Astrocyte (in vitro differentiated cells and primary cell): ENCODE measurements around the gene ANGPTL4. TPM values are rescaled to one million over a fixed set of nuclear protein-coding genes. Genes with fewer than 3 reads are reported as not detected.
"Not testable (repeated sequence)": the region's sequence is repeated elsewhere in the genome, so short reads cannot be mapped to it uniquely, and the experiment has no call there.

Source experiments
- DNase-seq: peaks from one replicate; pipeline ENCODE4 v3.0.0-alpha.2; 2010; ENCODE audit warnings: low read depth
- FAIRE-seq: peaks from 2 replicates; lab custom pipeline; 2011; peaks lifted over from hg19 to GRCh38; lab: Jason Lieb, UNC
- H2AFZ ChIP-seq: 2 replicates; pipeline ENCODE4 v1.6.0; 2012; ENCODE audit warnings: low read depth, low read length, inconsistent platforms
- H3K27ac ChIP-seq: 2 replicates; pipeline ENCODE4 v1.5.1; 2011; ENCODE audit warnings: low read depth, low read length, inconsistent platforms
- H3K27me3 ChIP-seq: 2 replicates; pipeline ENCODE4 v1.6.0; 2011; ENCODE audit warnings: low read length, inconsistent platforms; ENCODE audit not compliant: insufficient read depth
- H3K36me3 ChIP-seq: 2 replicates; pipeline ENCODE4 v1.5.1; 2011; ENCODE audit warnings: low read length, inconsistent platforms; ENCODE audit not compliant: insufficient read depth
- H3K4me1 ChIP-seq: 2 replicates; pipeline ENCODE4 v1.5.1; 2011; ENCODE audit warnings: low read length, inconsistent platforms; ENCODE audit not compliant: insufficient read depth
- H3K4me2 ChIP-seq: 2 replicates; pipeline ENCODE4 v1.6.0; 2012; ENCODE audit warnings: low read length, inconsistent platforms
- H3K4me3 ChIP-seq: 2 replicates; pipeline ENCODE4 v1.5.1; 2011; ENCODE audit warnings: low read depth, mild to moderate bottlenecking, low read length, inconsistent platforms; ENCODE audit not compliant: insufficient read depth
- H3K79me2 ChIP-seq: 2 replicates; pipeline ENCODE4 v1.6.0; 2012; ENCODE audit warnings: mild to moderate bottlenecking, low read length, inconsistent platforms; ENCODE audit not compliant: insufficient read depth
- H3K9ac ChIP-seq: 2 replicates; pipeline ENCODE4 v1.6.0; 2012; ENCODE audit warnings: mild to moderate bottlenecking, low read length, inconsistent platforms
- H3K9me3 ChIP-seq: 2 replicates; pipeline ENCODE4 v1.5.1; 2012; ENCODE audit warnings: low read depth, mild to moderate bottlenecking, low read length, inconsistent platforms; ENCODE audit not compliant: insufficient read depth
- H4K20me1 ChIP-seq: 2 replicates; pipeline ENCODE4 v1.6.0; 2012; ENCODE audit warnings: low read length, inconsistent platforms; ENCODE audit not compliant: insufficient read depth
- H3K27ac Mint-ChIP-seq: one replicate; pipeline ENCODE4 v1.8.0; 2021; ENCODE audit warnings: mild to moderate bottlenecking, mixed read lengths; ENCODE audit not compliant: unreplicated experiment
- H3K27me3 Mint-ChIP-seq: one replicate; pipeline ENCODE4 v1.8.0; 2021; ENCODE audit warnings: low read depth, mixed read lengths; ENCODE audit not compliant: unreplicated experiment
- H3K36me3 Mint-ChIP-seq: one replicate; pipeline ENCODE4 v1.8.0; 2021; ENCODE audit warnings: low read depth, mixed read lengths; ENCODE audit not compliant: unreplicated experiment
- H3K4me1 Mint-ChIP-seq: one replicate; pipeline ENCODE4 v1.8.0; 2021; ENCODE audit warnings: low read depth, mixed read lengths; ENCODE audit not compliant: unreplicated experiment
- H3K4me3 Mint-ChIP-seq: one replicate; pipeline ENCODE4 v1.8.0; 2021; ENCODE audit warnings: mild to moderate bottlenecking, moderate library complexity, mixed read lengths; ENCODE audit not compliant: unreplicated experiment
- H3K9me3 Mint-ChIP-seq: one replicate; pipeline ENCODE4 v1.8.0; 2021; ENCODE audit warnings: mild to moderate bottlenecking, mixed read lengths; ENCODE audit not compliant: unreplicated experiment
- CTCF ChIP-seq: IDR thresholded peaks from 2 replicates; pipeline ENCODE4 v1.5.1; 2011; ENCODE audit warnings: low read depth, mild to moderate bottlenecking, inconsistent platforms, low read length, moderate library complexity; ENCODE audit not compliant: insufficient read depth
- EZH2 ChIP-seq: IDR thresholded peaks from 2 replicates; pipeline ENCODE4 v1.6.1; 2012; ENCODE audit warnings: mild to moderate bottlenecking, low read length, inconsistent platforms; ENCODE audit not compliant: insufficient read depth
- total RNA-seq: library from RNA; stranded (reverse); gene quantifications from 2 replicates; pipeline ENCODE4 v1.2.1, GENCODE V29; 2021

The ANGPTL4 gene
- total RNA-seq, 1 donor from 2014 or later, result 115 TPM

- Mint-ChIP-seq H3K27ac (peak overlapping the region; percentile 12), H3K36me3 (no peaks in the 10 kb centered on the region), H3K4me3 (no peak overlapping the region), H3K9me3 (peaks cover 6% of the 10 kb centered on the region), H3K4me1 (peaks cover 19% of the 10 kb centered on the region), H3K27me3 (peaks cover 4% of the 10 kb centered on the region)
- Histone ChIP-seq H3K4me2 (peak overlapping the region; percentile 63), H3K9me3 (no peaks in the 10 kb centered on the region), H3K9ac (no peak overlapping the region), H3K4me1 (peaks cover 24% of the 10 kb centered on the region), H3K27me3 (peaks cover 9% of the 10 kb centered on the region), H4K20me1 (no peaks in the 10 kb centered on the region), H3K4me3 (no peak overlapping the region), H3K36me3 (no peaks in the 10 kb centered on the region), H3K79me2 (no peaks in the 10 kb centered on the region), H3K27ac (no peak overlapping the region), H2AFZ (peak overlapping the region; percentile 13)
- FAIRE-seq (no peak), DNase-seq (no peak)
- TF ChIP-seq EZH2 (no peak), CTCF (no peak)
Measured at GRCh38 chr19:8352134-8352827, 11.7 kb upstream of the ANGPTL4 start.

- peaks cover 17% of the 10 kb centered on the region for H3K4me1 Mint-ChIP-seq
- not testable (repeated sequence) for H3K27ac Mint-ChIP-seq, DNase-seq, H3K27me3 Mint-ChIP-seq, H3K36me3 ChIP-seq, H3K9ac ChIP-seq, FAIRE-seq, H3K27ac ChIP-seq, H3K79me2 ChIP-seq, H3K9me3 ChIP-seq, H3K9me3 Mint-ChIP-seq, H3K27me3 ChIP-seq, H3K36me3 Mint-ChIP-seq, H4K20me1 ChIP-seq, H3K4me3 ChIP-seq, H3K4me3 Mint-ChIP-seq
- Histone ChIP-seq H3K4me2 (peak overlapping the region; percentile 63), H3K4me1 (peaks cover 24% of the 10 kb centered on the region), H2AFZ (peak overlapping the region; percentile 13)
Measured at GRCh38 chr19:8352845-8353244, 11.1 kb upstream of the ANGPTL4 start.

- H3K27ac ChIP-seq, result peak overlapping the region; percentile 53
- no peak overlapping the region for H3K4me3 ChIP-seq
- DNase-seq, result peak; percentile 96
- no peaks in the 10 kb centered on the region for H3K79me2 ChIP-seq
- no peaks in the 10 kb centered on the region for H3K9me3 ChIP-seq
- Mint-ChIP-seq H3K27me3 (peaks cover under 1% of the 10 kb centered on the region), H3K4me1 (peaks cover 16% of the 10 kb centered on the region), H3K36me3 (no peaks in the 10 kb centered on the region), H3K4me3 (peak overlapping the region; percentile 43), H3K27ac (peak overlapping the region; percentile 96), H3K9me3 (peaks cover 6% of the 10 kb centered on the region)
- H4K20me1 ChIP-seq, result no peaks in the 10 kb centered on the region
- peaks cover 3% of the 10 kb centered on the region for H3K27me3 ChIP-seq
- no peak for TF ChIP-seq CTCF
- no peak for TF ChIP-seq EZH2
- H3K36me3 ChIP-seq, result no peaks in the 10 kb centered on the region
- peak overlapping the region; percentile 63 for H3K4me2 ChIP-seq
- H2AFZ ChIP-seq, result no peak overlapping the region
- H3K9ac ChIP-seq, result peak overlapping the region; percentile 12
- peak; percentile 98 for FAIRE-seq
- peaks cover 24% of the 10 kb centered on the region for H3K4me1 ChIP-seq
Measured at GRCh38 chr19:8355631-8356402, 8.1 kb upstream of the ANGPTL4 start.
